Measurements from ENCODE around the gene BEST3.

BEST3 gene

DNA sequence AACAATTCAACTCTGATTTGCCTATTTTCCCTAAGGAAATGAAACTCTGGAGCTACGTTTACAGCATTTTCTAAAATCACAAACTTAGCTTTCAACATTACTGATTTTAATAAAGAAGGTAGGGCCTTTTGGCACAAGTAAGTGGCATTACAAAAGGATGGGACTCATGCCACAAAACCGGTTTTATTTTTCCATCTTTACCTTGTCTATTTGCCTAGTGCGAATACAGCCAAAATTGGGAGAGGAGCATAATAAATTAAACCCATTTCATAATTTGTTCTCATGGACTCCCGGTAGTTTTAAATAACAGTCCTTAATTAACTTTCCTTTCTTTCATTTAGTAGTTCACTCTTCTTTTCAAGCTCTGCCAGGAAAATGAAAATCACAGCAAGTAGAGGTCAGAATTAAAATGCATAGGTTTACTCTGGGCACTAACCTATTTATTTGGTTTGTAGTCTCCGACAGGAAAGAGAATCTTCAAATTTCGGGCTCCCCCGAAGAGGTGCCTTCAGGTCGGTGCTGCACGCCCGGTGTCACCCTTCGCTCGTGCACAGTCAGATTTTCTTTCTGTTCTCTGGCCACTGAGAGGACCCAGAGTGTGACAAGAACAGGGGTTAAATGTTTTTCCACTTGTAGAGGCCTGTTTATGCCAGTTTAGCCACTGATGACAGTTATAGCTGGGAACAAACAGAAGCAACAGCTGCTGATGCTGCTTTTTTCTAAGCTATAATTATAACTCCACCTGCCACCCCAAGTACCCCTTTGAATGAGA, at the start of gene BEST3:
TSS of gene BEST3 (minus strand) at position 535 of the 772 bp plus-strand sequence. CDS start 1,505 bp downstream, outside the sequence.
- no peak for DNase-seq (ENCODE audit: low spot score)

GRCh38 chr12:69744109-69744508, 45.0 kb upstream of the BEST3 start:
- no peak for DNase-seq (ENCODE audit: low spot score)

- no peak for DNase-seq (ENCODE audit: low spot score)
These were observed 40.4 kb upstream of the BEST3 start for GRCh38 chr12:69739287-69740191.

DNA sequence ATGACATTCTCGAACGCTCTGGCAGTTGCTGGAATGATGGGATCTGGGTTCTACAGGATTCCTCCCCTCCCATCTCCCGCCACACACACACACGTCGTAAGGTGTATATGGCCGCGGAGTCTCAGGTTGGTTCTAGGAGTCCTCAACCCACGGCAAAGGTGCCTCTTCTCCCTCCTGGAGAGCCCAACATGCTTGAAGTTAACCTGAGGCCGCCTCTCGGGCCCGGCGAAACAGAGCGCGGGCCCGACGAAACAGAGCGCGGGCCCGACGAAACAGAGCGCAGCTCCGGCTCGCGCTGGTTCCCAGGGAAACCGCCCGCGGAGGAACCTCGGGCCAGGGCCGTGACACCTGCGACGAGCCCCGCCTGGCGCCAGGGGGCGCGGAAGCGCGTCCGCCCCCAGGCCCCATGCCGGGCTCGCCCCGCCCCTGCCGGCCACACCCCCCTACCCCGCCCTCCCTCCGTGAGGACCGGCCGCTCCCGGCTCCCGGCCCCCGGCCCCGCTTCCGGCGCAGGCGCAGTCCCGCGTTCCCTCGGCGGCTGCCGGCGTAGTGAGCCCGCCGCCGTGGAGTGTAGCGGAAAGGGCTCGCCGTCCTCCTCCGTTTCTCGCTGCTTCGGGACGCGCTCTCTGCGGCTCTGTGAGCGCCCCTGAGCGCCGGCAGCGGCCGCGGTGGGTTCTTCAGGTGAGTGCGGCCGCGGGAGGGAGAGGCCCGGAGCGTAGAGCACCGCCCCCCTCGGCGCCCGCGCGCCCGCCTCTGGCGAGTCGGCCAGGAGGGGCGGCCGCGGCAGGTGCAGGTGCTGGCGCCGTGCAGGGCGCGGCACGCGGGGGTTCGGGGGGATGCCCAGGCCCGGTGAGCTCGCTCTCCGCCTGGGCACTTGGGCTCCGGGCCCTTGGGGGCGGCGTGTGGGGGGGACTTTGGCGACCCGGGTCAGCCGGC, 39.5 kb upstream of the BEST3 start, which contains the start of gene RAB3IP:
TSS of gene RAB3IP (plus strand) at position 510 of the 936 bp plus-strand sequence. CDS start 16,549 bp downstream, outside the sequence.
- DNase-seq (ENCODE audit: low spot score), result peak; percentile 86

- DNase-seq (ENCODE audit: low spot score), result no peak
These were observed 34.5 kb upstream of the BEST3 start for GRCh38 chr12:69733638-69734037.

DNA sequence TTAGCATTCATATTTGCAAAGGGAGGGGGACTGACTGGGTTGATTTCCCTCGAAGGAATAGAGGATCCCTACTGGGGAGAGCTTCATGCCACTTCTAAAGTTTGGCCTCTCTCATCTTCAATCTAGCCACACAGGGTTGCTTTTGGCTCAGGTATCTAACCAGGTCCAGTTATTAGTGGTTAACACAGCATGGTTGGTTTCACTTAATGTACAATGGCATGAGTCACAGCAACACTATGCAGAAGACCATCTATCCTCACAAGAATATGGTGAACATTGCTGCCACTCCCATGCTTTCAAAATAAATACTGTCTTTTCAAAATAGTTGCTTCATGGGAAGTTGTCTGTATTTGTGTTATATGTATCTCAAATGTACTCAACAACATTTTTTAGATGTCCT, 33.0 kb upstream of the BEST3 start:
- no peak for DNase-seq (ENCODE audit: low spot score)

DNA sequence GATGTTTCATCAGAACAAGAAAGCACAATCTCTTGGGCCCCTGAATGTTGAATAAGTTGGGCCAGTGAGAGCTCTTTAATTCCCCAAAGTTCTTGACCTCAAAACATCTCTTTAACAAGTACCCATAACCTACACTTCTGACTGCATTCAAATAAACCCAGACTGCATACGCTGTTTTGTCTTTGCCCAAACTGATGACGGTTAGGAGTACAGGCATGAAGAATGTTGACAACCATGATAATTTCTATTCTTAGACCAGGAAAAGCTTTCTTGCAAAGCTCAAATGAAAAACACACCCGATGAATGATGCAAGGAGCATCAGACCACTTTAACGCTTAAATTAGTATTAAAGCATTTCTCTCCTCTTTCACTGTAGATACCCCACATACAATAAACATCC, 27.8 kb upstream of the BEST3 start:
- DNase-seq (ENCODE audit: low spot score), result no peak

DNA sequence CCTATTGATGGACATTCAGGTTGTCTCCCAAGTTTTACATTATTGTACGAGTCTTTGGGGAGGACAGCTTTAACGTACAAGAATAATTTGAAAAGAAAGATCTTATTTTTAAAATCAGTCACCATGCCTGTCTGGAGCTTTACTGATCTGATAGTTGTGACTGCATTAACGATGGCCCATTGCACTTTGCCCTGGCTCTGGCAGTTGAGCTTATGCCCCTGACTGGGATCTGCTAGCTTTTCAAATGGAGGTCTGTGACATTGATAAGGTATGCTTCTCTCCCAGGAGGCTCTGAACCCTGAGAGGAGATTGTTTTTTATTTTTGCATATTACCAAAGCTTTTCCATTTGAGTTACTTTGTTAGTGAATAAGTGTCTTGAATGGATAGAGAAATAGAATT, 21.6 kb upstream of the BEST3 start:
- no peak for DNase-seq (ENCODE audit: low spot score)

DNA sequence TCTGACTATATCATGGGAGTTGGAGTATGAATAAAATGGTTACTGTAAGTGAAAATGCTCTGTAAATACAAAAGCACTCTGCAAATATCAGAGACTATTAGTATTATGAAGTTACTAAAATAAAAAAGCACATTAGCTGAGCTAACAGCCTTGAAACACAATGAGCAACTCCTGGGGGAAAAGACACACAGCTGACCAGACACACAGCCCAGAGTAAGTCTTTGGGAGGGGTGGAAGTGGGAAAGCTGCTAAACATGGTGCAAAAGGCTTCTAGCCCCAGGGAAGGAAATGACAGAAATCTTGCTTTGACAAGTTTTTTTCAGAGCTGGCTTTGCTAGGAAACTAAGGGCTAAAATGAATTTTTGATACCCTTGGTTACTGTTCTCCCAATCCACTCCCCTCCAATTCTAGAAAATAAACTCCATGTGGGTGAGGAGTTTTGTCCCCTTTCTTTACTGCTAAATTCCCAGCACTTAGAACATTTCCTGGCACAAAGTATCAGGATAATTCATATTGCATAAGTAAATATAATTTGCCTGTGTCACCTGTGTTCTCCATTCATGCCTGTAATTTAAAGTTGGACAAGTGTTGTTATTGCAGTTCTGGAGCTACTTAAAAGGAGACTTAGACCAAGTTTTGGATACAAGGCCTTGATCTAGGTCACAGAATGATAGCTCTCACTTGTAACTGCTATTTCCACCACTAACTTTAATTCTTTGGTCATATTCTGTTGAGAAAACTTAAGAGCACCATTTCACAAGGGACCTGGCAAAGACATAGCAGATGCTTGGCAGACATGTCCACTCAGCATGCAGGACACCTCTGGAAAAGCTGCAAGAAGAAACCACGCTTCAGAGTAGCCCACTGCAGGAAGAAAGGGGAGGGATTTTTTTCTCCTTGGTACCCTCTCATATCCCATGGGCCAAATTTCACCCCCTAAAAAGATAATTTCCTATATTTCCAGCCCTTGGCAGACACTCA, 20.5 kb upstream of the BEST3 start:
- DNase-seq (ENCODE audit: low spot score), result no peak

DNA sequence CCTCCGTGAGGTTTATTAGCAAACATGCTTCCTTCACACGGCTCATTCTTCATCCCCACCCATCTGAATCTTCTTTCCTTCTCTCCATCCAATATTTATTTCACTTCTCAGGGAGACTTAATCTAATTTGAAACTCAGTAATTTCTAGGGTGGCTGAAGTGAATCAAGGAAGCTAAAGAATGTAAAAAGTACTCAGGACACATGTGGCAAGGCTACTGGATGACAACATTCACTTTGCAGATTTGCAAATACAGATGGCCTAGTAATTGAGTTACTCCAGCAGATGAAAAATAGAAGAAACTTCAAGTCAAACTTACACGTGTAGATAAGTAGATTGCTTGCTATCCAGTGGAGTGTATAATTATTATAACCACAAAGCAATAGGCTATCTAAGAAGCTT, 15.4 kb upstream of the BEST3 start:
- DNase-seq (ENCODE audit: low spot score), result no peak

DNA sequence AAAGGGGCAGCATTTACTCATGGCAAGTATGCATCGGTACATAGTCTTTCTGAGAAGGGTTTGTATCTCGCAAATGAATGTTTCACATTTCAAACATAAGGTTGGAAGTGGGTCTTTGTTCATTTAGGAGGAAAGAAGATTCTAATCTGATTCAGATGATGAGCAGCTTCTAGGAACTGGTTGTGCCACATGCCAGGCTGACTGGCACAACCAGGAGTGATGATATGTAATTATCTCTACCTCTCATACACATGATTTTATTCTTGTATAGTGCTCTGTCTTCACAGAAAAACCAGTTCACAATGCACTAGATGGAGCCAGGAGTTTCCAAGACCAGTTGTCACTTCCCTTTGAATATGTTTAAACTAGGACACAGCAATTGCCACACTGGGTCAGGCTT, 13.7 kb upstream of the BEST3 start:
- no peak for DNase-seq (ENCODE audit: low spot score)

DNA sequence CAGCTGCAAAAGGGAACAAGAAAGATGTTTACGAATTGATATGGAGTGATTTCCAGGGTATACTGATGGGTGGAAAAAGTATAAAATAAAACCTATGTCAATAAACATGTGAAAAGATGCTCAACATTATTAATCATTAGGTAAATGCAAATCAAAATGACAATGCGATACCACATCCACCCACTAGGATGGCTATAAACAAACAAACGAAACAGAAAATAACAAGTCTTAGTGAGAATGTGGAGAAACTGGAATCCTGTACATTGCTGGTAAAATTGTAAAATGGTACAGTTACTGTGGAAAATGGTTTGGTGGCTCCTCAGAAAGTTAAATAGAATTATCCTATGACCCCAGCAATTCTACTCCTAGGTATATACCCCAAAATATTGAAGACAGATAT, 9.5 kb upstream of the BEST3 start:
- DNase-seq (ENCODE audit: low spot score), result no peak

DNA sequence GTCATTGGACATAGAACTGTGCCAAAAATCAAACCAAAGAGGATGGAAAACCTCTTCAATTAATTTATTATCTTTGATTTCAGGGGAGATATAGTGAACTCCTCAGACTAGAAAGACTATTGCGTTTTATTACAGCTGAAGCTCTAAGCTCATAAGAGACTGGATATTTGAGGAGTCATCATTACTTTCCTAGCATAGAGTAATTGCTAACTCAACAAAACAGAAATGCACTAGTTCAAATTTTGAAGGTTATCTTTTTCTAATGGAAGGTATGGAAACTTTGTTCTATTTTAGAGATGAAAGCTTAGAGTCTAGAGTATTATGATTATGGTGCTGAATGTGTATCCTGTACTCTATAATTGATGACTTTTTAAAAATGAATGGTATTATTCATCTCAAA, 5.3 kb upstream of the BEST3 start:
- no peak for DNase-seq (ENCODE audit: low spot score)

DNA sequence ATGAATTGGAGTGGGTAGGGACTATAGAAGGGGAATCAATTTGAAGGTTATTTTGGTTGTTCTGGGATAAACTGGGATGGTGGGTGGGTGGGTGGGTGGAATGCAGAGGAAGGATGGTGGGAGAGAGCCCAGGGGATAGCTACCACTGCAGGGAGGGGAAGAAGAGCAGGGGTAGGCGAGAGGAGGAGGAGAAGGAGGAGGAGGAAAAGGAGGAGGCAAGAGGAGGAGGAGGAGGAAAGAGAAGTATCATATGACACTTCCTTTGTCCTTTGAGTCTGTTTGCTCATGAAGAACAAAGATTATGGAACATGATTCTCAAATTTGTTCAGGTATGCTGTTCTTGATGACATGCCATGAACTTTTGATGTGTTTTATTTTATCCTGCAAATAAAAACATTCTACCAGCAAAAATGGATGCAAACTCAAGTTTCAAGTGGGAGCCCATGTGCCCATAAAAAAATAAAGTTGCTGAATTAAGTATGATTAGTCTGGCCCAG, 4.1 kb upstream of the BEST3 start:
- no peak for DNase-seq (ENCODE audit: low spot score)

GRCh38 chr12:69701826-69702225, 2.7 kb upstream of the BEST3 start:
- no peak for DNase-seq (ENCODE audit: low spot score)

GRCh38 chr12:69698054-69698453, 1.0 kb downstream of the BEST3 start:
- no peak for DNase-seq (ENCODE audit: low spot score)

DNA sequence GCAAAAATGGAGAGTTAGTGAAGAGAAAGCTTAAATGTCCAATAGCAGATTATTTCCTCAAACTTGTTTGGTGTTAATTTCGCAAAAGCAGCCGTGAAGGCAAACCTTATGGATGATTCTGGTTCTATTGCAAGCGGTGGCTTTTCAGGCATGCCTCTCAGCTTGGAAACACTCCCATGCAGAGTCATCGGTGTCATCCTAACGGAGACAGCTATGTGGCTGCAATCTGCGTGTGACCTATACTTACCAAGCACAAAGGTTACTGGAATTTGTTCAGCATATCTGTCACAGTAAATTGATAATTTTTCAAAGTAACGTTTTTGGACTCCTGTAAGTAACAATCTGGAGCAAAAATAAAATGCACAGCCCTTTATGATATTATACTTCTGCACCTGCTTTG, 5.0 kb downstream of the BEST3 start:
- no peak for DNase-seq (ENCODE audit: low spot score)

DNA sequence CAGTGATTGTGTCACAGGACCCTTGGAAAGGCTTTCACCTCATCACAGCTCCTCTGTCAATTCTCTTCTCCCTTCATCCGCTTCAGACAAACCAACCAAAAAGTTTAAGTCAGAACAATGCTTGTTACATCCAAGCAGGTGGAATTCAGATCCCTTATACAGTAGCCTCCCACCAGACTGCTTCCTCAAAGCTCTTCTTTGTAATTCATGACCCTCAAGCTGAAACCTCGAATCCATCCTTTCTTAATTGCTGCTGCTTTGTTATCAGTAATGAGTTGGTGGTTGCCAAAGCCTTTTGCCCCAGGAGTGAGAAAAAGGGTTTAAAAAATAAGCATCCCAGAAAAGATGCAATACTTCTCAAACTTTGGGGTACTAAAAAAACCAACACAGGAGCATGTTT, 9.5 kb downstream of the BEST3 start:
- no peak for DNase-seq (ENCODE audit: low spot score)

- peak; percentile 80 for DNase-seq (ENCODE audit: low spot score)
These were observed 10.4 kb downstream of the BEST3 start for GRCh38 chr12:69688471-69689427.

Measured in COLO829 (cell line).